ENCODE results near the gene MTRF1.

Gene MTRF1

GRCh38 chr13:41193919-41194824 lies 69.2 kb downstream of the MTRF1 start, which contains the start of gene KBTBD7:
Gene KBTBD7, minus strand, starts transcription at chr13:41194569. Its CDS starts 312 bp downstream, at chr13:41194257.
- no peak for TF ChIP-seq CTCF (IDR thresholded peaks at IDR 0.05; ENCODE audit: borderline replicate concordance, insufficient read depth, low read depth, low read length)

GRCh38 chr13:41193469-41193868 lies 69.9 kb downstream of the MTRF1 start:
- H3K4me3 ChIP-seq (ENCODE audit: low read depth, low read length): peak overlapping the region; percentile 69
- no peak for TF ChIP-seq CTCF (IDR thresholded peaks at IDR 0.05; ENCODE audit: borderline replicate concordance, insufficient read depth, low read depth, low read length)

More at GRCh38 chr13:41193919-41194824, 69.2 kb downstream of the MTRF1 start, which contains the start of gene KBTBD7:
- peak within 1 kb of the TSS; percentile 69 for H3K4me3 ChIP-seq (ENCODE audit: low read depth, low read length)

- no peak for TF ChIP-seq CTCF (IDR thresholded peaks at IDR 0.05; ENCODE audit: borderline replicate concordance, insufficient read depth, low read depth, low read length)
- no peak overlapping the region for H3K4me3 ChIP-seq (ENCODE audit: low read depth, low read length)
Observed at GRCh38 chr13:41188584-41188983, 74.8 kb downstream of the MTRF1 start.

- H3K4me3 ChIP-seq (ENCODE audit: low read depth, low read length): no peak overlapping the region
- no peak for TF ChIP-seq CTCF (IDR thresholded peaks at IDR 0.05; ENCODE audit: borderline replicate concordance, insufficient read depth, low read depth, low read length)
Observed at GRCh38 chr13:41186481-41186880, 76.9 kb downstream of the MTRF1 start.

GRCh38 chr13:41182231-41182630 lies 81.1 kb downstream of the MTRF1 start:
- H3K4me3 ChIP-seq (ENCODE audit: low read depth, low read length): no peak overlapping the region
- no peak for TF ChIP-seq CTCF (IDR thresholded peaks at IDR 0.05; ENCODE audit: borderline replicate concordance, insufficient read depth, low read depth, low read length)

GRCh38 chr13:41179593-41180250 lies 83.7 kb downstream of the MTRF1 start:
- no peak overlapping the region for H3K4me3 ChIP-seq (ENCODE audit: low read depth, low read length)

More at GRCh38 chr13:41179593-41180250, 83.7 kb downstream of the MTRF1 start:
- TF ChIP-seq CTCF (IDR thresholded peaks at IDR 0.05; ENCODE audit: borderline replicate concordance, insufficient read depth, low read depth, low read length): no peak

Measured in GM12875 (cell line).